ENCODE data around the gene MAP3K9. TPM values are rescaled to one million over a fixed set of nuclear protein-coding genes. Genes with fewer than 3 reads are reported as not detected.

The MAP3K9 gene
- total and polyA plus RNA-seq, 2 of the 8 experiments (the other 6 are each of a cell fraction or from before 2014, with no cell fraction given): 9.8 to 24.7 TPM

DNA sequence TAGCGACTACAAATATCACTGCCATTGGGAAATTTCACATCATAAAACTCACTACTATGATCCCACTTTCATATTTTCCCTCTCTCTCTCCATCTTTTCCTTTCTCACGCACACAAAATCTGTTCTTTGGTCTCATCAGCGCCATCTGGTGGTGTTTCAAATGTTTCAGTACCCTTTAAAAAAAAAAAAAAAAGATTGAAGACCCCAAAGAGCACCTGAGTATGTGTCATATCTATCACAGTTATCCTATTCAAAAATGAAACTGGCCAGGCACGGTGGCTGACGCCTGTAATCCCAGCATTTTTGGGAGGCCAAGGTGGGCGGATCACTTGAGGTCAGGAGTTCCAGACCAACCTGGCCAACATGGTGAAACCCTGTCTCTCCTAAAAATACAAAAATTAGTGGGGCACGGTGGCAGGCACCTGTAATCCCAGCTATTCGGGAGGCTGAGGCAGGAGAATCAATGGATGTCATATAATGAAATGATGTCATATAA is 95.2 kb downstream of the MAP3K9 start (continued):
- TF ChIP-seq, protein P1, sequence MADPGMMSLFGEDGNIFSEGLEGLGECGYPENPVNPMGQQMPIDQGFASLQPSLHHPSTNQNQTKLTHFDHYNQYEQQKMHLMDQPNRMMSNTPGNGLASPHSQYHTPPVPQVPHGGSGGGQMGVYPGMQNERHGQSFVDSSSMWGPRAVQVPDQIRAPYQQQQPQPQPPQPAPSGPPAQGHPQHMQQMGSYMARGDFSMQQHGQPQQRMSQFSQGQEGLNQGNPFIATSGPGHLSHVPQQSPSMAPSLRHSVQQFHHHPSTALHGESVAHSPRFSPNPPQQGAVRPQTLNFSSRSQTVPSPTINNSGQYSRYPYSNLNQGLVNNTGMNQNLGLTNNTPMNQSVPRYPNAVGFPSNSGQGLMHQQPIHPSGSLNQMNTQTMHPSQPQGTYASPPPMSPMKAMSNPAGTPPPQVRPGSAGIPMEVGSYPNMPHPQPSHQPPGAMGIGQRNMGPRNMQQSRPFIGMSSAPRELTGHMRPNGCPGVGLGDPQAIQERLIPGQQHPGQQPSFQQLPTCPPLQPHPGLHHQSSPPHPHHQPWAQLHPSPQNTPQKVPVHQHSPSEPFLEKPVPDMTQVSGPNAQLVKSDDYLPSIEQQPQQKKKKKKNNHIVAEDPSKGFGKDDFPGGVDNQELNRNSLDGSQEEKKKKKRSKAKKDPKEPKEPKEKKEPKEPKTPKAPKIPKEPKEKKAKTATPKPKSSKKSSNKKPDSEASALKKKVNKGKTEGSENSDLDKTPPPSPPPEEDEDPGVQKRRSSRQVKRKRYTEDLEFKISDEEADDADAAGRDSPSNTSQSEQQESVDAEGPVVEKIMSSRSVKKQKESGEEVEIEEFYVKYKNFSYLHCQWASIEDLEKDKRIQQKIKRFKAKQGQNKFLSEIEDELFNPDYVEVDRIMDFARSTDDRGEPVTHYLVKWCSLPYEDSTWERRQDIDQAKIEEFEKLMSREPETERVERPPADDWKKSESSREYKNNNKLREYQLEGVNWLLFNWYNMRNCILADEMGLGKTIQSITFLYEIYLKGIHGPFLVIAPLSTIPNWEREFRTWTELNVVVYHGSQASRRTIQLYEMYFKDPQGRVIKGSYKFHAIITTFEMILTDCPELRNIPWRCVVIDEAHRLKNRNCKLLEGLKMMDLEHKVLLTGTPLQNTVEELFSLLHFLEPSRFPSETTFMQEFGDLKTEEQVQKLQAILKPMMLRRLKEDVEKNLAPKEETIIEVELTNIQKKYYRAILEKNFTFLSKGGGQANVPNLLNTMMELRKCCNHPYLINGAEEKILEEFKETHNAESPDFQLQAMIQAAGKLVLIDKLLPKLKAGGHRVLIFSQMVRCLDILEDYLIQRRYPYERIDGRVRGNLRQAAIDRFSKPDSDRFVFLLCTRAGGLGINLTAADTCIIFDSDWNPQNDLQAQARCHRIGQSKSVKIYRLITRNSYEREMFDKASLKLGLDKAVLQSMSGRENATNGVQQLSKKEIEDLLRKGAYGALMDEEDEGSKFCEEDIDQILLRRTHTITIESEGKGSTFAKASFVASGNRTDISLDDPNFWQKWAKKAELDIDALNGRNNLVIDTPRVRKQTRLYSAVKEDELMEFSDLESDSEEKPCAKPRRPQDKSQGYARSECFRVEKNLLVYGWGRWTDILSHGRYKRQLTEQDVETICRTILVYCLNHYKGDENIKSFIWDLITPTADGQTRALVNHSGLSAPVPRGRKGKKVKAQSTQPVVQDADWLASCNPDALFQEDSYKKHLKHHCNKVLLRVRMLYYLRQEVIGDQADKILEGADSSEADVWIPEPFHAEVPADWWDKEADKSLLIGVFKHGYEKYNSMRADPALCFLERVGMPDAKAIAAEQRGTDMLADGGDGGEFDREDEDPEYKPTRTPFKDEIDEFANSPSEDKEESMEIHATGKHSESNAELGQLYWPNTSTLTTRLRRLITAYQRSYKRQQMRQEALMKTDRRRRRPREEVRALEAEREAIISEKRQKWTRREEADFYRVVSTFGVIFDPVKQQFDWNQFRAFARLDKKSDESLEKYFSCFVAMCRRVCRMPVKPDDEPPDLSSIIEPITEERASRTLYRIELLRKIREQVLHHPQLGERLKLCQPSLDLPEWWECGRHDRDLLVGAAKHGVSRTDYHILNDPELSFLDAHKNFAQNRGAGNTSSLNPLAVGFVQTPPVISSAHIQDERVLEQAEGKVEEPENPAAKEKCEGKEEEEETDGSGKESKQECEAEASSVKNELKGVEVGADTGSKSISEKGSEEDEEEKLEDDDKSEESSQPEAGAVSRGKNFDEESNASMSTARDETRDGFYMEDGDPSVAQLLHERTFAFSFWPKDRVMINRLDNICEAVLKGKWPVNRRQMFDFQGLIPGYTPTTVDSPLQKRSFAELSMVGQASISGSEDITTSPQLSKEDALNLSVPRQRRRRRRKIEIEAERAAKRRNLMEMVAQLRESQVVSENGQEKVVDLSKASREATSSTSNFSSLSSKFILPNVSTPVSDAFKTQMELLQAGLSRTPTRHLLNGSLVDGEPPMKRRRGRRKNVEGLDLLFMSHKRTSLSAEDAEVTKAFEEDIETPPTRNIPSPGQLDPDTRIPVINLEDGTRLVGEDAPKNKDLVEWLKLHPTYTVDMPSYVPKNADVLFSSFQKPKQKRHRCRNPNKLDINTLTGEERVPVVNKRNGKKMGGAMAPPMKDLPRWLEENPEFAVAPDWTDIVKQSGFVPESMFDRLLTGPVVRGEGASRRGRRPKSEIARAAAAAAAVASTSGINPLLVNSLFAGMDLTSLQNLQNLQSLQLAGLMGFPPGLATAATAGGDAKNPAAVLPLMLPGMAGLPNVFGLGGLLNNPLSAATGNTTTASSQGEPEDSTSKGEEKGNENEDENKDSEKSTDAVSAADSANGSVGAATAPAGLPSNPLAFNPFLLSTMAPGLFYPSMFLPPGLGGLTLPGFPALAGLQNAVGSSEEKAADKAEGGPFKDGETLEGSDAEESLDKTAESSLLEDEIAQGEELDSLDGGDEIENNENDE (IDR thresholded peaks at IDR 0.05; ENCODE audit: insufficient replicate concordance, low read length): no peak
- TF ChIP-seq BCL11A (IDR thresholded peaks at IDR 0.05; ENCODE audit: low read depth in 2 of 2, low read length in 2 of 2) (no peak), NANOG (IDR thresholded peaks at IDR 0.05; ENCODE audit: insufficient read depth, low read depth, low read length, poor library complexity, severe bottlenecking) (no peak), RBBP5 (IDR thresholded peaks at IDR 0.05; ENCODE audit: borderline replicate concordance, low read depth, low read length) (no peak), POLR2AphosphoS5 (IDR thresholded peaks at IDR 0.05; ENCODE audit: low read depth, low read length) (no peak), YY1 (IDR thresholded peaks at IDR 0.05; ENCODE audit: low read depth, low read length) (no peak), RAD21 (IDR thresholded peaks at IDR 0.05 in 1 of 2, conservative IDR thresholded peaks at IDR 0.05 in 1 of 2; ENCODE audit: low read depth in 2 of 2, low read length in 2 of 2) (peak; percentile 63 to 66)
- TF ChIP-seq, protein P2, sequence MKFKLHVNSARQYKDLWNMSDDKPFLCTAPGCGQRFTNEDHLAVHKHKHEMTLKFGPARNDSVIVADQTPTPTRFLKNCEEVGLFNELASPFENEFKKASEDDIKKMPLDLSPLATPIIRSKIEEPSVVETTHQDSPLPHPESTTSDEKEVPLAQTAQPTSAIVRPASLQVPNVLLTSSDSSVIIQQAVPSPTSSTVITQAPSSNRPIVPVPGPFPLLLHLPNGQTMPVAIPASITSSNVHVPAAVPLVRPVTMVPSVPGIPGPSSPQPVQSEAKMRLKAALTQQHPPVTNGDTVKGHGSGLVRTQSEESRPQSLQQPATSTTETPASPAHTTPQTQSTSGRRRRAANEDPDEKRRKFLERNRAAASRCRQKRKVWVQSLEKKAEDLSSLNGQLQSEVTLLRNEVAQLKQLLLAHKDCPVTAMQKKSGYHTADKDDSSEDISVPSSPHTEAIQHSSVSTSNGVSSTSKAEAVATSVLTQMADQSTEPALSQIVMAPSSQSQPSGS (IDR thresholded peaks at IDR 0.05; ENCODE audit: low read length): no peak

All from H1 (cell line).